Measurements from ENCODE around the gene WDR3.
"Not testable (repeated sequence)": the region's sequence is repeated elsewhere in the genome, so short reads cannot be mapped to it uniquely, and the experiment has no call there.

WDR3 gene

DNA sequence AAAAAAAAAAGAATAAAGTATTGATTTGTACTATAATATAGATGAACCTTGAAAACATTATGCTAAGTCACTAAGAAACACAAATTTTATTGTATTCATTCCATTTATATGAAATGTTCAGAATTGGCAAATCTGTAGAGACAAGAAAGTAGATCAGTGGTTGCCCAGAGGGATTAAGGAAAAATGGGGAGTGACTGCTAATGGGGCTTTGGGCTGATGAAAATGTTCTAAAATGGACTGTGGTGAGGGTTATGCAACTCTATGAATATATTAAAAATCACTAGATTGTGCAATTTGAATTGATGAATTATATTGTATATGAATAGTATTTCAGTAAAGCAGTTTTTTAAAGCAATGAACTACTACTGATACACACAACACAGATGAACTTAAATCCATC lies 10.2 kb upstream of the WDR3 start:
- no peak for DNase-seq (ENCODE audit: extremely low read depth, low read depth)
- TF ChIP-seq, protein P1, sequence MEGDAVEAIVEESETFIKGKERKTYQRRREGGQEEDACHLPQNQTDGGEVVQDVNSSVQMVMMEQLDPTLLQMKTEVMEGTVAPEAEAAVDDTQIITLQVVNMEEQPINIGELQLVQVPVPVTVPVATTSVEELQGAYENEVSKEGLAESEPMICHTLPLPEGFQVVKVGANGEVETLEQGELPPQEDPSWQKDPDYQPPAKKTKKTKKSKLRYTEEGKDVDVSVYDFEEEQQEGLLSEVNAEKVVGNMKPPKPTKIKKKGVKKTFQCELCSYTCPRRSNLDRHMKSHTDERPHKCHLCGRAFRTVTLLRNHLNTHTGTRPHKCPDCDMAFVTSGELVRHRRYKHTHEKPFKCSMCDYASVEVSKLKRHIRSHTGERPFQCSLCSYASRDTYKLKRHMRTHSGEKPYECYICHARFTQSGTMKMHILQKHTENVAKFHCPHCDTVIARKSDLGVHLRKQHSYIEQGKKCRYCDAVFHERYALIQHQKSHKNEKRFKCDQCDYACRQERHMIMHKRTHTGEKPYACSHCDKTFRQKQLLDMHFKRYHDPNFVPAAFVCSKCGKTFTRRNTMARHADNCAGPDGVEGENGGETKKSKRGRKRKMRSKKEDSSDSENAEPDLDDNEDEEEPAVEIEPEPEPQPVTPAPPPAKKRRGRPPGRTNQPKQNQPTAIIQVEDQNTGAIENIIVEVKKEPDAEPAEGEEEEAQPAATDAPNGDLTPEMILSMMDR (IDR thresholded peaks at IDR 0.05; ENCODE audit: low read depth, low read length, missing control alignments), result no peak
- no peak overlapping the region for H3K4me3 ChIP-seq (replicated peaks; ENCODE audit: low read depth, low read length)

DNA sequence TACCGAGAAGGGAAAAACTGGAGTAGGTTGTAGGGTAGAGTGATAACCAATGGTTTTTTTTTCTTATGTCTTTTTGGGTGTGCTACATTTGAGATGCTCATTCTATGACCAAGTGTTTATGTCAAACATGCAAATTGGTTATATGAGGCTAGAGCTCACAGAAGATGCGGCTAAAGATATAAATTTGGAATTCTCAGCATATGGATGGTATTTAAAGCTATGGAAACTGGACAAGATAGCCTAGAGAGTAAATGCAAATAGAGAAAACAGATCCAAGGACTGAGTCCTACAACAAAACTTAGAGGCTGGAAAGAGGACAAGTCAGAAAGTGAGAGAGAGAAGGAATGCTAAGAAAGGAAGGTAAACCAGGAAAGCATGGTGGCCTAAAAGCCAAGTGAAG lies 7.5 kb upstream of the WDR3 start:
- TF ChIP-seq, protein P1 (IDR thresholded peaks at IDR 0.05; ENCODE audit: low read depth, low read length, missing control alignments), result no peak
- DNase-seq (ENCODE audit: extremely low read depth, low read depth), result no peak
- H3K4me3 ChIP-seq (replicated peaks; ENCODE audit: low read depth, low read length), result no peak overlapping the region

DNA sequence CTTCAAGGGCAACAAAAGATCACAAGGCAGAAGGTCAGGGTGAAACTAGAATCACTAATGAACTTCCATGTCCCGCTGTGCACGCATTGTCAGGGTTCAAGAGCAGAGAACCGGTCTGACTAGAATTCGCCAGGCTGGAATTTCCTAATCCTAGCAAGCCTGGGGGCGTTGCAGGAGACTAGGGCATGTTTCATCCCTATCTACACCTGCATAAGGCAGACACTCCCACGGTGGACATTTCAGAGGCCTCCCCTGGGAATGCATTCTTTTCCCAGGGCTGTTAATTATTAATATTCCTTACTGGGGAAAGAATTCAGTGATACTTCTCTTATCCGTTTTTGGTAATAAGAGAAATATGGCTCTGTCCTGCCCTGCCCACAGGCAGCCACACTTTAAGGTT lies 6.8 kb upstream of the WDR3 start:
- not testable (repeated sequence) for H3K4me3 ChIP-seq (replicated peaks; ENCODE audit: low read depth, low read length); DNase-seq (ENCODE audit: extremely low read depth, low read depth)

- no peak for DNase-seq (ENCODE audit: extremely low read depth, low read depth)
- H3K4me3 ChIP-seq (replicated peaks; ENCODE audit: low read depth, low read length), result no peak overlapping the region
Measured at GRCh38 chr1:117925981-117926380, 3.6 kb upstream of the WDR3 start.

GRCh38 chr1:117928881-117929342 lies 627 bp upstream of the WDR3 start:
- peak overlapping the region; percentile 98 for H3K4me3 ChIP-seq (replicated peaks; ENCODE audit: low read depth, low read length)
- peak; percentile 35 for DNase-seq (ENCODE audit: extremely low read depth, low read depth)
- TF ChIP-seq, protein P1 (IDR thresholded peaks at IDR 0.05; ENCODE audit: low read depth, low read length, missing control alignments), result peak; percentile 31

More at GRCh38 chr1:117925981-117926380, 3.6 kb upstream of the WDR3 start:
- TF ChIP-seq, protein P1 (IDR thresholded peaks at IDR 0.05; ENCODE audit: low read depth, low read length, missing control alignments), result no peak

DNA sequence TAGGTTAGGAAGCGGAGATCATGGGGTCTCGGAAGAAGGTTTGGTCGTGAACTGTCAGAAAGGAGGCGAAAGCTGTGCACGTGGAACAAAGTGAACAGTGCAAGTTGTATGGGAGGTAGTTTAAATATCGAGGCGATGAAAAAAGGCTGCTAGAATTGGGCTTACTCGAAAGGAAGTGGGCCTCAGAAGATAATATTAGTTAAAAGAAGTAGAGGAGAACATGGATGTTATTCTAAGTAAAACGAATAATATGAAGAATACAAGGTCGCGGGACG lies 571 bp downstream of the WDR3 start:
- peak overlapping the region; percentile 98 for H3K4me3 ChIP-seq (replicated peaks; ENCODE audit: low read depth, low read length)
- no peak for DNase-seq (ENCODE audit: extremely low read depth, low read depth)
- TF ChIP-seq, protein P1 (IDR thresholded peaks at IDR 0.05; ENCODE audit: low read depth, low read length, missing control alignments), result no peak

DNA sequence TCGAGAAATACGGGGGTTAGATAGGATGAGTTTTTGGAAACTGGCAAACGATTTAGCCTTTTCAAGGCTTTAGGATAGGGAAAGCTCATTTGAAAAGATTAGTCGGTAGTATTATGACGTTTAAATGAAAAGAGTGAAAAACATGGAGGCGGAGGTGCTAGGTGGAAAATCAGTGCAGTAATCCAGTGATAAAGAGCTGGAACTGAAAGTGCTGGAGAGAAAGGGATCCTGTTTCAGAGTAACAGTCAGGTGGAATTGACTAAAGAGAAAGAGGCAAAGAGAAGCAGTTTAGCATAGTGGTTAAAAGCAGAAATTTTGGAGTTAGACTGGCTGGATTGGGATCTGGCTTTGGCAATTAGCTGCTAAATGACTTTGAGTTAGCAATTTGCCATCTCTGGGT lies 945 bp downstream of the WDR3 start:
- TF ChIP-seq, protein P1 (IDR thresholded peaks at IDR 0.05; ENCODE audit: low read depth, low read length, missing control alignments), result no peak
- DNase-seq (ENCODE audit: extremely low read depth, low read depth), result no peak
- peak overlapping the region; percentile 98 for H3K4me3 ChIP-seq (replicated peaks; ENCODE audit: low read depth, low read length)

All from HFF-Myc (cell line).